ENCODE data around the gene RNF167. TPM values are rescaled to one million over a fixed set of nuclear protein-coding genes. Genes with fewer than 3 reads are reported as not detected.

The RNF167 gene
- total and polyA plus RNA-seq, 2 of the 13 experiments (the other 11 are each of a cell fraction or from before 2014, with no cell fraction given): 44.1 to 45.4 TPM

- peak; percentile 54; the same call in 1 of the 2 replicates for TF ChIP-seq MAZ (IDR thresholded peaks at IDR 0.05; ENCODE audit: borderline replicate concordance, low read depth, low read length)
- no peak for TF ChIP-seq MAZ (CRISPR knock-in tag; IDR thresholded peaks at IDR 0.05; ENCODE audit: low read depth)
- no peak for TF ChIP-seq ZNF33A (CRISPR knock-in tag; IDR thresholded peaks at IDR 0.05; ENCODE audit: borderline replicate concordance)
- TF ChIP-seq ZBTB20 (CRISPR knock-in tag; IDR thresholded peaks at IDR 0.05; ENCODE audit: borderline replicate concordance, low read depth): peak; percentile 79; the same call in 1 of the 2 replicates
- TF ChIP-seq WIZ (CRISPR knock-in tag; IDR thresholded peaks at IDR 0.05): no peak
- no peak for TF ChIP-seq ZC3H4 (CRISPR knock-in tag; IDR thresholded peaks at IDR 0.05; ENCODE audit: borderline replicate concordance)
- peak; percentile 84; the same call in 1 of the 2 replicates for TF ChIP-seq SMAD1 (CRISPR knock-in tag; IDR thresholded peaks at IDR 0.05; ENCODE audit: borderline replicate concordance, low read depth)
- TF ChIP-seq ZNF142 (CRISPR knock-in tag; IDR thresholded peaks at IDR 0.05): peak; percentile 10; the same call in 1 of the 2 replicates
- TF ChIP-seq, protein P1, sequence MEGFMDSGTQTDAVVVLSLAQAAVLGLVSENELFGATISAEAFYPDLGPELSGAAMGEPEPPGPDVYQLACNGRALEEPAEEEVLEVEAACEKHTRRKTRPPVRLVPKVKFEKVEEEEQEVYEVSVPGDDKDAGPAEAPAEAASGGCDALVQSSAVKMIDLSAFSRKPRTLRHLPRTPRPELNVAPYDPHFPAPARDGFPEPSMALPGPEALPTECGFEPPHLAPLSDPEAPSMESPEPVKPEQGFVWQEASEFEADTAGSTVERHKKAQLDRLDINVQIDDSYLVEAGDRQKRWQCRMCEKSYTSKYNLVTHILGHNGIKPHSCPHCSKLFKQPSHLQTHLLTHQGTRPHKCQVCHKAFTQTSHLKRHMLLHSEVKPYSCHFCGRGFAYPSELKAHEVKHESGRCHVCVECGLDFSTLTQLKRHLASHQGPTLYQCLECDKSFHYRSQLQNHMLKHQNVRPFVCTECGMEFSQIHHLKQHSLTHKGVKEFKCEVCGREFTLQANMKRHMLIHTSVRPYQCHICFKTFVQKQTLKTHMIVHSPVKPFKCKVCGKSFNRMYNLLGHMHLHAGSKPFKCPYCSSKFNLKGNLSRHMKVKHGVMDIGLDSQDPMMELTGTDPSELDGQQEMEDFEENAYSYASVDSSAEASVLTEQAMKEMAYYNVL (CRISPR knock-in tag; IDR thresholded peaks at IDR 0.05; ENCODE audit: borderline replicate concordance): no peak; the same call in 1 of the 2 replicates
- 0 out of 2 replicates have a peak, but pooled peaks have one; percentile 54 for TF ChIP-seq UBTF (CRISPR knock-in tag; IDR thresholded peaks at IDR 0.05)
- TF ChIP-seq, protein P2, sequence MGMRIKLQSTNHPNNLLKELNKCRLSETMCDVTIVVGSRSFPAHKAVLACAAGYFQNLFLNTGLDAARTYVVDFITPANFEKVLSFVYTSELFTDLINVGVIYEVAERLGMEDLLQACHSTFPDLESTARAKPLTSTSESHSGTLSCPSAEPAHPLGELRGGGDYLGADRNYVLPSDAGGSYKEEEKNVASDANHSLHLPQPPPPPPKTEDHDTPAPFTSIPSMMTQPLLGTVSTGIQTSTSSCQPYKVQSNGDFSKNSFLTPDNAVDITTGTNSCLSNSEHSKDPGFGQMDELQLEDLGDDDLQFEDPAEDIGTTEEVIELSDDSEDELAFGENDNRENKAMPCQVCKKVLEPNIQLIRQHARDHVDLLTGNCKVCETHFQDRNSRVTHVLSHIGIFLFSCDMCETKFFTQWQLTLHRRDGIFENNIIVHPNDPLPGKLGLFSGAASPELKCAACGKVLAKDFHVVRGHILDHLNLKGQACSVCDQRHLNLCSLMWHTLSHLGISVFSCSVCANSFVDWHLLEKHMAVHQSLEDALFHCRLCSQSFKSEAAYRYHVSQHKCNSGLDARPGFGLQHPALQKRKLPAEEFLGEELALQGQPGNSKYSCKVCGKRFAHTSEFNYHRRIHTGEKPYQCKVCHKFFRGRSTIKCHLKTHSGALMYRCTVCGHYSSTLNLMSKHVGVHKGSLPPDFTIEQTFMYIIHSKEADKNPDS (CRISPR knock-in tag; IDR thresholded peaks at IDR 0.05): no peak
- no peak for TF ChIP-seq FOXC1 (CRISPR knock-in tag; IDR thresholded peaks at IDR 0.05; ENCODE audit: borderline replicate concordance)
- no peak for TF ChIP-seq EZH2 (conservative IDR thresholded peaks at IDR 0.05; ENCODE audit: low read depth, low read length)
- no peak; the same call in 1 of the 2 replicates for TF ChIP-seq BRCA1 (CRISPR knock-in tag; IDR thresholded peaks at IDR 0.05)
- no peak for TF ChIP-seq ZNF720 (CRISPR knock-in tag; IDR thresholded peaks at IDR 0.05)
- TF ChIP-seq SAP130 (CRISPR knock-in tag; IDR thresholded peaks at IDR 0.05; ENCODE audit: low read depth): peak; percentile 53; the same call in 1 of the 2 replicates
Measured at GRCh38 chr17:4966844-4967538, 26.9 kb downstream of the RNF167 start (continued).

Data from HepG2 (cell line).